ENCODE results near the gene AOPEP. TPM values are rescaled to one million over a fixed set of nuclear protein-coding genes. Genes with fewer than 3 reads are reported as not detected.

Gene AOPEP, protein sequence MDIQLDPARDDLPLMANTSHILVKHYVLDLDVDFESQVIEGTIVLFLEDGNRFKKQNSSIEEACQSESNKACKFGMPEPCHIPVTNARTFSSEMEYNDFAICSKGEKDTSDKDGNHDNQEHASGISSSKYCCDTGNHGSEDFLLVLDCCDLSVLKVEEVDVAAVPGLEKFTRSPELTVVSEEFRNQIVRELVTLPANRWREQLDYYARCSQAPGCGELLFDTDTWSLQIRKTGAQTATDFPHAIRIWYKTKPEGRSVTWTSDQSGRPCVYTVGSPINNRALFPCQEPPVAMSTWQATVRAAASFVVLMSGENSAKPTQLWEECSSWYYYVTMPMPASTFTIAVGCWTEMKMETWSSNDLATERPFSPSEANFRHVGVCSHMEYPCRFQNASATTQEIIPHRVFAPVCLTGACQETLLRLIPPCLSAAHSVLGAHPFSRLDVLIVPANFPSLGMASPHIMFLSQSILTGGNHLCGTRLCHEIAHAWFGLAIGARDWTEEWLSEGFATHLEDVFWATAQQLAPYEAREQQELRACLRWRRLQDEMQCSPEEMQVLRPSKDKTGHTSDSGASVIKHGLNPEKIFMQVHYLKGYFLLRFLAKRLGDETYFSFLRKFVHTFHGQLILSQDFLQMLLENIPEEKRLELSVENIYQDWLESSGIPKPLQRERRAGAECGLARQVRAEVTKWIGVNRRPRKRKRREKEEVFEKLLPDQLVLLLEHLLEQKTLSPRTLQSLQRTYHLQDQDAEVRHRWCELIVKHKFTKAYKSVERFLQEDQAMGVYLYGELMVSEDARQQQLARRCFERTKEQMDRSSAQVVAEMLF
- 100 to 1,000 TPM in 1 of 6 experiments, 10 to 100 TPM in 5; 36.6 to 110 (median 63.3) TPM for total RNA-seq
- long read RNA-seq, partial matches to known transcripts, result 0 of 15 reads
- long read RNA-seq, other reads (novel, unspliced or antisense), result 14 of 15 reads

- peak; percentile 99 for DNase-seq
- TF ChIP-seq, protein P1, sequence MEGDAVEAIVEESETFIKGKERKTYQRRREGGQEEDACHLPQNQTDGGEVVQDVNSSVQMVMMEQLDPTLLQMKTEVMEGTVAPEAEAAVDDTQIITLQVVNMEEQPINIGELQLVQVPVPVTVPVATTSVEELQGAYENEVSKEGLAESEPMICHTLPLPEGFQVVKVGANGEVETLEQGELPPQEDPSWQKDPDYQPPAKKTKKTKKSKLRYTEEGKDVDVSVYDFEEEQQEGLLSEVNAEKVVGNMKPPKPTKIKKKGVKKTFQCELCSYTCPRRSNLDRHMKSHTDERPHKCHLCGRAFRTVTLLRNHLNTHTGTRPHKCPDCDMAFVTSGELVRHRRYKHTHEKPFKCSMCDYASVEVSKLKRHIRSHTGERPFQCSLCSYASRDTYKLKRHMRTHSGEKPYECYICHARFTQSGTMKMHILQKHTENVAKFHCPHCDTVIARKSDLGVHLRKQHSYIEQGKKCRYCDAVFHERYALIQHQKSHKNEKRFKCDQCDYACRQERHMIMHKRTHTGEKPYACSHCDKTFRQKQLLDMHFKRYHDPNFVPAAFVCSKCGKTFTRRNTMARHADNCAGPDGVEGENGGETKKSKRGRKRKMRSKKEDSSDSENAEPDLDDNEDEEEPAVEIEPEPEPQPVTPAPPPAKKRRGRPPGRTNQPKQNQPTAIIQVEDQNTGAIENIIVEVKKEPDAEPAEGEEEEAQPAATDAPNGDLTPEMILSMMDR (IDR thresholded peaks at IDR 0.05), result no peak
- peak; percentile 80 for TF ChIP-seq POLR2A (IDR thresholded peaks at IDR 0.05)
Measured at GRCh38 chr9:94726495-94727191, at the start of gene AOPEP. Gene AOPEP, plus strand, starts transcription at chr9:94726699. Its CDS starts 33,085 bp downstream, at chr9:94759784.

DNA sequence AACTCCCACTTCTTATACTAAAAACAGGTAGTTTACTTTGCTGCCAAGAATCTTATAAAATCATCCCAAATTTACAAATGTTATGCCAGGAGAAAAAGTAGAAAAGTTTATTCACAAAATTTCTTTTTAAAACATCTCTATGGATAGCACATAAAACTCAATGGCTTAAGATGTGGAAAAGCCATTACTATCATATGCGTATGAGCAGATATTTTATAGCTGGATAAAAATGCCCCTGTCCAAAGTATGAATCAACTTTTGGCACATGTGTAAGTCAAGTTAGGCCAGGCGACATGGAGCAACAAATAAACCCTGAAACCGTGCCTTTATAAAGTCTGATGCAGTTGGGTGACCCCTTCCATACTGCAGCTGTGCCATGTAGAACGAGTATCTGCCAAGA is 48.6 kb upstream of the AOPEP start:
- Histone ChIP-seq H3K4me1 (peaks cover 0 to 3% (median 0%) of the 10 kb centered on the region in 4 donors), H3K27me3 (no peaks in the 10 kb centered on the region), H3K9me3 (no peaks in the 10 kb centered on the region), H3K27ac (no peak overlapping the region), H3K36me3 (no peaks in the 10 kb centered on the region), H3K4me3 (no peak overlapping the region)
- WGBS (ENCODE audit: insufficient coverage, low coverage, low lambda C conversion rate, missing lambda C conversion rate), result 60% methylated on average over 4 of the region's 4 CpGs
- ATAC-seq, result no peak
- intact Hi-C loops (cut with DNase I), result loop anchor here in 1 of 2 donors (10.0 kb wide), 1 partner anchor 447 kb away; no protein-coding TSS in a partner anchor
- DNase-seq, result no peak
- no peak for TF ChIP-seq POLR2A (IDR thresholded peaks at IDR 0.05)
- TF ChIP-seq, protein P1 (IDR thresholded peaks at IDR 0.05), result no peak

More at GRCh38 chr9:94726495-94727191, at the start of gene AOPEP:
- intact Hi-C loops (cut with DNase I), result no loop called here
- no peaks in the 10 kb centered on the region for H3K27me3 ChIP-seq
- peak within 1 kb of the TSS; percentile 66 to 94 (median 92) for H3K4me3 ChIP-seq
- H3K27ac ChIP-seq, result peak within 1 kb of the TSS; percentile 86 to 91 (median 89)
- 0% methylated on average over 16 of the region's 52 CpGs for WGBS (ENCODE audit: insufficient coverage, low coverage, low lambda C conversion rate, missing lambda C conversion rate)
- no peaks in the 10 kb centered on the region for H3K36me3 ChIP-seq
- H3K9me3 ChIP-seq, result no peaks in the 10 kb centered on the region
- ATAC-seq, result peak; percentile 99 to 100 (median 100)
- H3K4me1 ChIP-seq, result peaks cover 0 to 6% (median 0%) of the 10 kb centered on the region in 4 donors

DNA sequence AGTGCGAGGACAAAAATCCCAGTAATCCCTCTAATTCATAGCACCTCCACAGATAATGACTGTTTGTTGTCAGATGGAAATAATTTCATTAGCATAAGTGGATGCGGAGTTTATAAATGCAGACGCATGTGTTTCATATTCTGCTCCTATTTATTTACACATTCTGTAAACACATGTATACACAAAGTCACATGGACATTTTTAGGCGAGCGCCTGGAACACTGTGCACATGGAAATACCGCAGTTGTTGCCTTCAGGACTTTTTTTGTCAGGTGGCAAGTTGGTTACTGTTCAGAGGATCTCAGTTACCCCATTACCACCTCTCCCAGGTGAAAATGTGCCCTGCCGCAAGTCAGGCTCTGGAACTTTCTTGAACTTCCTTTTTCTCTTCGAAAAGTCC is 46.9 kb upstream of the AOPEP start:
- Histone ChIP-seq H3K27me3 (no peaks in the 10 kb centered on the region), H3K4me3 (no peak overlapping the region), H3K27ac (no peak overlapping the region), H3K4me1 (peaks cover 0 to 3% (median 0%) of the 10 kb centered on the region in 4 donors), H3K9me3 (no peaks in the 10 kb centered on the region), H3K36me3 (no peaks in the 10 kb centered on the region)
- DNase-seq (no peak), ATAC-seq (no peak)
- 76% methylated on average over 8 of the region's 8 CpGs for WGBS (ENCODE audit: insufficient coverage, low coverage, low lambda C conversion rate, missing lambda C conversion rate)
- intact Hi-C loops (cut with DNase I), result loop anchor here in 1 of 2 donors (10.0 kb wide), 1 partner anchor 445 kb away; no protein-coding TSS in a partner anchor
- TF ChIP-seq, protein P1 (IDR thresholded peaks at IDR 0.05), result no peak
- TF ChIP-seq POLR2A (IDR thresholded peaks at IDR 0.05), result no peak

DNA sequence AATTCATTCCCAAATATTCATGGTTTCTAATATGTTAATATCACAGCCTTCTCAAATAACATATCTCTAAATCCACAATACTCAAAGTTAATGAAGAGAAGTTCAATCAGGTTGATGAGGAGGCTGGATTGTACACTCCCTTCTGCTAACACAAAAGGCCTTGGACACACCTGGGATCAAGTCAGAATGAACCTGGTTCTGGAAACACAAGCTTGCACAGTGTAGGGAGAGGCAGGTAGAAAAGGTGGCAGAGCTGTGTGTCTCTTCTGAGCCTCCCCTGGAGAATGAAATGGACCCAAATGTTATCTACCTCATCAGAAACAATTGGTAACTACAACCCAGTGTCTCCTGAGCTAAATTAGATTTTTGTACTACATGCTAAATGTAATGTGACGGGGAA is 46.5 kb upstream of the AOPEP start:
- Histone ChIP-seq H3K36me3 (no peaks in the 10 kb centered on the region), H3K27me3 (no peaks in the 10 kb centered on the region), H3K4me1 (peaks cover 0 to 3% (median 0%) of the 10 kb centered on the region in 4 donors), H3K4me3 (no peak overlapping the region), H3K27ac (no peak overlapping the region), H3K9me3 (no peaks in the 10 kb centered on the region)
- TF ChIP-seq POLR2A (IDR thresholded peaks at IDR 0.05), result no peak
- intact Hi-C loops (cut with DNase I), result no loop called here
- ATAC-seq (no peak), DNase-seq (no peak)
- 100% methylated on average over 1 of the region's 1 CpG for WGBS (ENCODE audit: insufficient coverage, low coverage, low lambda C conversion rate, missing lambda C conversion rate)
